Measurements from ENCODE around the gene PRKCB. TPM values are rescaled to one million over a fixed set of nuclear protein-coding genes. Genes with fewer than 3 reads are reported as not detected.
A peak's percentile ranks its signal among the peaks of the same experiment; 100 is the strongest.

The PRKCB gene
- total RNA-seq, 1 donor from 2014 or later, result 0.69 TPM

DNA sequence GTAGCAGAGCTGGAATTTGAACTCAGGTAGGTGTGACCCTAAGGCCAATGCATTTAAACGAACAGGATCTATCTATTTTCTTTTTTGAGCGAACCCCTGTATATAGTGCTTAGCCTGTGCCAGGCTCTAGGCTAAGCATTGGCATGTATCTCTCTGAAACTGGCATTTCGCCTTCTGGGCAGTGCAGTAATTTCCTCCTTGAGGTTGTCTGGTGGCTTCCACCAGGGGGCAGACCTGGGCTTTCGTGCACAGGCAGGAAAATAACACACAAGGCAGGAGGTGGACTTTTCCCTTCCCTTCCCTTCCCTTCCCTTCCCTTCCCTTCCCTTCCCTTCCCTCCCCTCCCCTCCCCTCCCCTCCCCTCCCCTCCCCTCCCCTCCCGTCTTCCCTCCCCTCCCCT, 34.4 kb upstream of the PRKCB start:
- no peak overlapping the region for H3K4me3 Mint-ChIP-seq (ENCODE audit: unreplicated experiment)
- DNase-seq, result peak; percentile 86
- TF ChIP-seq, protein P1, sequence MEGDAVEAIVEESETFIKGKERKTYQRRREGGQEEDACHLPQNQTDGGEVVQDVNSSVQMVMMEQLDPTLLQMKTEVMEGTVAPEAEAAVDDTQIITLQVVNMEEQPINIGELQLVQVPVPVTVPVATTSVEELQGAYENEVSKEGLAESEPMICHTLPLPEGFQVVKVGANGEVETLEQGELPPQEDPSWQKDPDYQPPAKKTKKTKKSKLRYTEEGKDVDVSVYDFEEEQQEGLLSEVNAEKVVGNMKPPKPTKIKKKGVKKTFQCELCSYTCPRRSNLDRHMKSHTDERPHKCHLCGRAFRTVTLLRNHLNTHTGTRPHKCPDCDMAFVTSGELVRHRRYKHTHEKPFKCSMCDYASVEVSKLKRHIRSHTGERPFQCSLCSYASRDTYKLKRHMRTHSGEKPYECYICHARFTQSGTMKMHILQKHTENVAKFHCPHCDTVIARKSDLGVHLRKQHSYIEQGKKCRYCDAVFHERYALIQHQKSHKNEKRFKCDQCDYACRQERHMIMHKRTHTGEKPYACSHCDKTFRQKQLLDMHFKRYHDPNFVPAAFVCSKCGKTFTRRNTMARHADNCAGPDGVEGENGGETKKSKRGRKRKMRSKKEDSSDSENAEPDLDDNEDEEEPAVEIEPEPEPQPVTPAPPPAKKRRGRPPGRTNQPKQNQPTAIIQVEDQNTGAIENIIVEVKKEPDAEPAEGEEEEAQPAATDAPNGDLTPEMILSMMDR (IDR thresholded peaks at IDR 0.05; ENCODE audit: partially characterized antibody, unreplicated experiment), result peak; percentile 70
- H3K27ac Mint-ChIP-seq (ENCODE audit: unreplicated experiment), result no peak overlapping the region
- H3K4me1 Mint-ChIP-seq (ENCODE audit: low read depth, unreplicated experiment), result no peaks in the 10 kb centered on the region
- no peaks in the 10 kb centered on the region for H3K36me3 Mint-ChIP-seq (ENCODE audit: unreplicated experiment)
- peaks cover 2% of the 10 kb centered on the region for H3K27me3 Mint-ChIP-seq (ENCODE audit: unreplicated experiment)
- H3K9me3 Mint-ChIP-seq (ENCODE audit: unreplicated experiment), result no peaks in the 10 kb centered on the region

DNA sequence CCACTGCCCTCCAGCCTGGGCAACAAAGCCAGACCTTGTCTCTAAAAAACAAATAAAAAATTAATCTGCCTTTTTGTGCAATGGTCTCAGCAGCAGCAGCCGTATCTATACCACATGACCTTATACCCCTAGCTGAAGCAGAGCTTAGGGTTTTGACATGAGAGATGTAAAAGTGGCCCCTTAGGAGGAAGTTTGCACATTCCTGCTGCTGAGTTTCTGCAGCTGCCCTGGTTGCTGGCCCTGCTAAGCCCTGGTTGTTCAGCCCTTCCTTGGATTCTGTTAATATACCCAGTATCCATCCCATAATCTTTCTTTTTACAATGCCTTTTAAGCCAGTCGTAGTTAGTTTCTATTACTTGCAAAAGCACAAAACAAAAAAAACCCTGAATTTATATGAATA, 33.0 kb upstream of the PRKCB start:
- no peaks in the 10 kb centered on the region for H3K4me1 Mint-ChIP-seq (ENCODE audit: low read depth, unreplicated experiment)
- H3K27ac Mint-ChIP-seq (ENCODE audit: unreplicated experiment), result no peak overlapping the region
- no peaks in the 10 kb centered on the region for H3K36me3 Mint-ChIP-seq (ENCODE audit: unreplicated experiment)
- DNase-seq, result no peak
- no peak overlapping the region for H3K4me3 Mint-ChIP-seq (ENCODE audit: unreplicated experiment)
- TF ChIP-seq, protein P1 (IDR thresholded peaks at IDR 0.05; ENCODE audit: partially characterized antibody, unreplicated experiment), result no peak
- H3K27me3 Mint-ChIP-seq (ENCODE audit: unreplicated experiment), result peaks cover 2% of the 10 kb centered on the region
- H3K9me3 Mint-ChIP-seq (ENCODE audit: unreplicated experiment), result no peaks in the 10 kb centered on the region

DNA sequence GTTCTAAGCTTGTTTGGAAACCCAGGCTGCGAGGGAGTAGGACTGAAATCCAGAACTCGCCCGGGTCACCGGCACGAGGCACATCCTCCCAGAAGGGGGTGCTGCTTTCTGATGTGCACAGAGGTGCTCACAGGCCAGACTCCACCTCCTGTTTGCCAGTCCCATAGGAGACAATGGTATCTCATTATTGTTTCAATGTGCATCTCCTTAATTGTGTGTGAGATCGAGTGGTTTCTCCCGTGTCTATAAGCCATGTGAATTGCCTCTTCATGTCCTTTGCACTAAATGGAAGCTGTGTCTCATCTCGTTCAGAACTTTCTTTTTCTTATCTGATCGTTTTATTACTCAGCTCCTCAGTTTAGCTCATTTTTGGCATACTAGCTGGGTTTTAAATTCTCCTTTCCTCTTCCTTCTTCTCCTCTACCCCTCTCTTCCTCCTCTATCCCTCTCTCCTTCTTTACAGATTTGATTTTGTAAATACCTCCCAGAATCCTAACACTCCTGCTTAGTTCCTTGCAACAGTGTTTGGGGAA, 32.1 kb upstream of the PRKCB start:
- Mint-ChIP-seq H3K9me3 (ENCODE audit: unreplicated experiment) (peaks cover 2% of the 10 kb centered on the region), H3K27ac (ENCODE audit: unreplicated experiment) (no peak overlapping the region), H3K4me3 (ENCODE audit: unreplicated experiment) (no peak overlapping the region), H3K27me3 (ENCODE audit: unreplicated experiment) (peaks cover 2% of the 10 kb centered on the region), H3K4me1 (ENCODE audit: low read depth, unreplicated experiment) (no peaks in the 10 kb centered on the region), H3K36me3 (ENCODE audit: unreplicated experiment) (no peaks in the 10 kb centered on the region)
- DNase-seq, result peak; percentile 69
- TF ChIP-seq, protein P1 (IDR thresholded peaks at IDR 0.05; ENCODE audit: partially characterized antibody, unreplicated experiment), result no peak

DNA sequence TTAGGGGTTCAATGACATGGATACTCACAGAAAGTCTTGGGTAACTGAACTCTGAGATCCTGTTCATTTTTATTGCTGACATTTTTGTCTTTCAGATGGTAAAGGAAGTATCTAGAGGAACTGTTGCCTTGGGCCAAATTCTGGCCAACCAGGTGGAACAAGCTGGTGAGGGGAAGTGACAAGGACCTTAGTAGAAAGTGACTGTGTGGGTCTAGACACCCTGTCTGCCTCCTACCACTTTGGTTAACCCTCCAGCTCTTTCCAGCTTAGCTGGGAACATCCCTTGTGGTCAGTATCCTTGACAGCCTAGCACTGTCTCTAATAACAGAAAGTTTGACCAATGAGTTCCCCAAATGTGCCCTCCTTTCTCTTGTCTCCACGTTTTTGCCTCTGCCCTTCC, 28.8 kb upstream of the PRKCB start:
- TF ChIP-seq, protein P1 (IDR thresholded peaks at IDR 0.05; ENCODE audit: partially characterized antibody, unreplicated experiment), result no peak
- Mint-ChIP-seq H3K27me3 (ENCODE audit: unreplicated experiment) (peaks cover 5% of the 10 kb centered on the region), H3K9me3 (ENCODE audit: unreplicated experiment) (peaks cover 2% of the 10 kb centered on the region), H3K36me3 (ENCODE audit: unreplicated experiment) (no peaks in the 10 kb centered on the region), H3K4me3 (ENCODE audit: unreplicated experiment) (no peak overlapping the region), H3K27ac (ENCODE audit: unreplicated experiment) (no peak overlapping the region), H3K4me1 (ENCODE audit: low read depth, unreplicated experiment) (no peaks in the 10 kb centered on the region)
- no peak for DNase-seq

DNA sequence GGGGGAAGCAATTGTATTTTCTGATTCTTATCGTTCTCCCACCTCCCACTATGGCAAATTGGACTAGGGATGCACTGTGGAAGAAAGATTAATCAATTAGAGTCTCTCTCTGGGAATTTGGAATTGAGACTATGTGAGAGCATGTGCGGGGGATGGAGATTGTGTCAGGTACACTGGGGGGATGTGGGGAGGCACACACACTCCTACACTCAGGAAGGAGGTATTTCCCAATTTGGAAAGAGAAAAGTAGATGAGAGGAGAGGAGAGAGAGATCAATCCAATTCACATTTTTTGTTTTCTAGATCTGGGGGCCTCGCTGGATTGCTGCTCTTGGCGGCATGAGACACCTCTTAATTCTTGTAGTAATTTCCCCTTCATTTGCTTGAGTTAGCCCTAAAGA, 14.3 kb upstream of the PRKCB start:
- Mint-ChIP-seq H3K4me1 (ENCODE audit: low read depth, unreplicated experiment) (no peaks in the 10 kb centered on the region), H3K9me3 (ENCODE audit: unreplicated experiment) (no peaks in the 10 kb centered on the region), H3K36me3 (ENCODE audit: unreplicated experiment) (peaks cover 3% of the 10 kb centered on the region), H3K27me3 (ENCODE audit: unreplicated experiment) (peaks cover 1% of the 10 kb centered on the region), H3K27ac (ENCODE audit: unreplicated experiment) (no peak overlapping the region), H3K4me3 (ENCODE audit: unreplicated experiment) (no peak overlapping the region)
- TF ChIP-seq, protein P1 (IDR thresholded peaks at IDR 0.05; ENCODE audit: partially characterized antibody, unreplicated experiment), result no peak
- DNase-seq, result no peak
